Caco-2 (cell line): Measurements from ENCODE around the gene PEAK3. TPM values are rescaled to one million over a fixed set of nuclear protein-coding genes. Genes with fewer than 3 reads are reported as not detected.
A peak's percentile ranks its signal among the peaks of the same experiment; 100 is the strongest.

Experiments
- BruUV-seq: library from RNA; stranded (reverse); fragments of 400-500 nt; replicated peaks from 2 replicates; lab custom pipeline; 2021; lab: Mats Ljungman, UMichigan
- CTCF ChIA-PET: fragments of 300-600 bp; sonication (Branson Sonifier 250); formaldehyde crosslinking; loops from one replicate; lab custom pipeline; 2022; ENCODE audit warnings: antibody characterized with exemption; lab: Charles Lee
- POLR2A ChIA-PET: fragments of 300-600 bp; sonication (Branson Sonifier 250); formaldehyde crosslinking; loops from one replicate; lab custom pipeline; 2022; ENCODE audit warnings: antibody characterized with exemption; lab: Charles Lee
- DNase-seq, 2 experiments: peaks; one replicate each; pipeline versions ENCODE4 v3.0.0 to v3.0.0-alpha.2; 2020 to 2022
- H3K27me3 ChIP-seq: replicated peaks from 2 replicates; pipeline ENCODE4 v1.6.0; 2011; ENCODE audit warnings: low read length; ENCODE audit not compliant: control insufficient read depth, insufficient read depth
- H3K36me3 ChIP-seq: 2 replicates; pipeline ENCODE4 v1.5.1; 2011; ENCODE audit warnings: low read length; ENCODE audit not compliant: control insufficient read depth, insufficient read depth
- H3K4me1 ChIP-seq: fragments of 250-450 bp; sonication (Bioruptor Pico); 2 replicates; pipeline ENCODE4 v1.5.1; 2020; ENCODE audit warnings: mild to moderate bottlenecking
- H3K4me3 ChIP-seq: 2 replicates; pipeline ENCODE4 v1.5.1; 2011; ENCODE audit warnings: low read depth, mild to moderate bottlenecking, control low read depth, low read length
- H3K9me3 ChIP-seq: fragments of 250-450 bp; sonication (Bioruptor Pico); 2 replicates; pipeline ENCODE4 v1.5.1; 2020; ENCODE audit warnings: mild to moderate bottlenecking, moderate library complexity
- H3K27ac Mint-ChIP-seq: one replicate; pipeline ENCODE4 v1.8.0; 2022; ENCODE audit warnings: mixed read lengths; ENCODE audit not compliant: unreplicated experiment
- H3K27me3 Mint-ChIP-seq: one replicate; pipeline ENCODE4 v1.8.0; 2022; ENCODE audit warnings: mixed read lengths; ENCODE audit not compliant: insufficient read depth, unreplicated experiment
- H3K36me3 Mint-ChIP-seq: one replicate; pipeline ENCODE4 v1.8.0; 2022; ENCODE audit warnings: mild to moderate bottlenecking, mixed read lengths; ENCODE audit not compliant: insufficient read depth, unreplicated experiment
- H3K4me1 Mint-ChIP-seq: one replicate; pipeline ENCODE4 v1.8.0; 2022; ENCODE audit warnings: low read depth, mixed read lengths; ENCODE audit not compliant: unreplicated experiment
- H3K4me3 Mint-ChIP-seq: one replicate; pipeline ENCODE4 v1.8.0; 2022; ENCODE audit warnings: mild to moderate bottlenecking, moderate library complexity, mixed read lengths; ENCODE audit not compliant: unreplicated experiment
- H3K9me3 Mint-ChIP-seq: one replicate; pipeline ENCODE4 v1.8.0; 2022; ENCODE audit warnings: mixed read lengths; ENCODE audit not compliant: unreplicated experiment
- CTCF ChIP-seq, 2 experiments: fragments of 200-600 bp in 1 of 2; IDR thresholded peaks; 1 replicate in 1 of 2; 2 replicates in 1 of 2; pipeline versions ENCODE4 v1.5.1 to v1.8.0; 2011 to 2022; ENCODE audit warnings: antibody characterized with exemption in 1 of 2, control low read depth in 1 of 2, inconsistent platforms in 1 of 2, low read depth in 1 of 2, low read length in 1 of 2, mild to moderate bottlenecking in 1 of 2, moderate library complexity in 1 of 2; ENCODE audit not compliant: insufficient read depth in 1 of 2, severe bottlenecking in 1 of 2, unreplicated experiment in 1 of 2
- intact Hi-C: fragments of 100-400 bp; cut with micrococcal nuclease; formaldehyde crosslinking; loops from one replicate; pipeline ENCODE4 v1.10.0; 2022; ENCODE audit not compliant: unreplicated experiment
- total RNA-seq: library from RNA; stranded (reverse); gene quantifications from 2 replicates; pipeline ENCODE4 v1.2.3, GENCODE V29; 2022

The PEAK3 gene
- total RNA-seq, 1 experiment from 2014 or later: not detected

- no peaks in the 10 kb centered on the region for H3K4me1 Mint-ChIP-seq
- peaks cover 13% of the 10 kb centered on the region for H3K9me3 Mint-ChIP-seq
- intact Hi-C loops: loop anchor here (5.0 kb wide), 1 partner anchor 80 kb away; the partner anchor contains the start of genes PLEKHJ1 and SF3A2
- no peak for TF ChIP-seq CTCF (IDR thresholded peaks at IDR 0.05; ENCODE audit: insufficient read depth in 1 of 2, low read depth in 1 of 2, low read length in 1 of 2, severe bottlenecking in 1 of 2, unreplicated experiment in 1 of 2)
- H3K27ac Mint-ChIP-seq: no peak overlapping the region
- no peaks in the 10 kb centered on the region for H3K9me3 ChIP-seq
- DNase-seq: no peak
- ChIA-PET POLR2A (no interaction called here), CTCF (interaction anchor here (0.6 kb wide), 1 partner anchor 73 kb away, joined by 5 read pairs; no protein-coding TSS in a partner anchor)
- H3K4me3 Mint-ChIP-seq: no peak overlapping the region
- H3K4me1 ChIP-seq: no peaks in the 10 kb centered on the region
- H3K36me3 ChIP-seq: no peaks in the 10 kb centered on the region
- BruUV-seq: no TSS peak
- H3K27me3 Mint-ChIP-seq: no peaks in the 10 kb centered on the region
- no peak overlapping the region for H3K4me3 ChIP-seq
- no peaks in the 10 kb centered on the region for H3K27me3 ChIP-seq
- peaks cover 5% of the 10 kb centered on the region for H3K36me3 Mint-ChIP-seq
These were observed 35.3 kb upstream of the PEAK3 start for GRCh38 chr19:2317300-2317699.

- Mint-ChIP-seq H3K9me3 (peaks cover 13% of the 10 kb centered on the region), H3K4me3 (no peak overlapping the region), H3K36me3 (peaks cover 5% of the 10 kb centered on the region), H3K27ac (no peak overlapping the region), H3K27me3 (no peaks in the 10 kb centered on the region), H3K4me1 (no peaks in the 10 kb centered on the region)
- H3K4me3 ChIP-seq: no peak overlapping the region
- H3K4me1 ChIP-seq: no peaks in the 10 kb centered on the region
- H3K27me3 ChIP-seq: no peaks in the 10 kb centered on the region
- BruUV-seq: no TSS peak
- H3K9me3 ChIP-seq: no peaks in the 10 kb centered on the region
- POLR2A ChIA-PET: no interaction called here
- intact Hi-C loops: loop anchor here (5.0 kb wide), 1 partner anchor 79 kb away; the partner anchor contains the start of genes PLEKHJ1 and SF3A2
- CTCF ChIA-PET: interaction anchor here (0.8 to 1.2 kb wide), 2 partner anchors 15 to 160 kb away, joined by 3 to 7 read pairs; no protein-coding TSS in a partner anchor
- DNase-seq: peak in 1 of 2 experiments; percentile 61
- peak; percentile 38 to 57 for TF ChIP-seq CTCF (IDR thresholded peaks at IDR 0.05; ENCODE audit: insufficient read depth in 1 of 2, low read depth in 1 of 2, low read length in 1 of 2, severe bottlenecking in 1 of 2, unreplicated experiment in 1 of 2)
- H3K36me3 ChIP-seq: no peaks in the 10 kb centered on the region
These were observed 33.9 kb upstream of the PEAK3 start for GRCh38 chr19:2315818-2316353.

- Mint-ChIP-seq H3K4me1 (no peaks in the 10 kb centered on the region), H3K27me3 (no peaks in the 10 kb centered on the region), H3K4me3 (no peak overlapping the region), H3K9me3 (peaks cover 13% of the 10 kb centered on the region), H3K36me3 (peaks cover 5% of the 10 kb centered on the region), H3K27ac (no peak overlapping the region)
- intact Hi-C loops: loop anchor here (5.0 kb wide), 1 partner anchor 78 kb away; the partner anchor contains the start of genes PLEKHJ1 and SF3A2
- Histone ChIP-seq H3K27me3 (no peaks in the 10 kb centered on the region), H3K36me3 (no peaks in the 10 kb centered on the region), H3K4me1 (no peaks in the 10 kb centered on the region), H3K4me3 (no peak overlapping the region), H3K9me3 (no peaks in the 10 kb centered on the region)
- TF ChIP-seq CTCF (IDR thresholded peaks at IDR 0.05; ENCODE audit: insufficient read depth in 1 of 2, low read depth in 1 of 2, low read length in 1 of 2, severe bottlenecking in 1 of 2, unreplicated experiment in 1 of 2): no peak
- BruUV-seq: no TSS peak
- ChIA-PET CTCF (interaction anchor here (0.8 to 1.2 kb wide), 2 partner anchors 15 to 159 kb away, joined by 3 to 7 read pairs; no protein-coding TSS in a partner anchor), POLR2A (no interaction called here)
- DNase-seq: no peak
These were observed 33.3 kb upstream of the PEAK3 start for GRCh38 chr19:2315121-2315817.
